NCI-H1930 (cell line): ENCODE results near the gene STMP1.
"Not testable (repeated sequence)": the region's sequence is repeated elsewhere in the genome, so short reads cannot be mapped to it uniquely, and the experiment has no call there.

ENCODE experiments used
- DNase-seq, 2 experiments: peaks; one replicate each; lab custom pipeline; 2025; lab: John Stamatoyannopoulos, UW

The STMP1 gene

GRCh38 chr7:135662373-135663114 lies at the start of gene STMP1:
Gene STMP1, plus strand, starts transcription at chr7:135662514.
- DNase-seq = peak; percentile 95

GRCh38 chr7:135616136-135616535 lies 46.2 kb upstream of the STMP1 start:
- no peak for DNase-seq

GRCh38 chr7:135617781-135618180 lies 44.5 kb upstream of the STMP1 start:
- no peak for DNase-seq

- DNase-seq = no peak
These were observed 43.8 kb upstream of the STMP1 start for GRCh38 chr7:135618510-135618909.

- no peak for DNase-seq
These were observed 41.9 kb upstream of the STMP1 start for GRCh38 chr7:135620447-135620846.

- DNase-seq = peak; percentile 14 to 36
These were observed 41.1 kb upstream of the STMP1 start for GRCh38 chr7:135620980-135621850.

- DNase-seq = no peak
These were observed 28.0 kb upstream of the STMP1 start for GRCh38 chr7:135634191-135634878.

GRCh38 chr7:135639690-135640089 lies 22.6 kb upstream of the STMP1 start:
- DNase-seq = not testable (repeated sequence)

GRCh38 chr7:135644154-135644553 lies 18.2 kb upstream of the STMP1 start:
- DNase-seq = no peak

- DNase-seq = no peak
These were observed 17.6 kb upstream of the STMP1 start for GRCh38 chr7:135644729-135645128.

GRCh38 chr7:135645296-135645904 lies 16.9 kb upstream of the STMP1 start:
- DNase-seq = peak; percentile 19 to 21

GRCh38 chr7:135647755-135648154 lies 14.6 kb upstream of the STMP1 start:
- no peak for DNase-seq

GRCh38 chr7:135648235-135648634 lies 14.1 kb upstream of the STMP1 start:
- DNase-seq = no peak

GRCh38 chr7:135650831-135651573 lies 11.3 kb upstream of the STMP1 start:
- no peak for DNase-seq

- no peak for DNase-seq
These were observed 8.8 kb upstream of the STMP1 start for GRCh38 chr7:135653340-135654080.

- no peak for DNase-seq
These were observed 3.8 kb upstream of the STMP1 start for GRCh38 chr7:135658564-135658963.

GRCh38 chr7:135659159-135659846 lies 3.0 kb upstream of the STMP1 start:
- no peak for DNase-seq

GRCh38 chr7:135661311-135662122 lies 797 bp upstream of the STMP1 start:
- no peak for DNase-seq

GRCh38 chr7:135662123-135662372 lies 266 bp upstream of the STMP1 start:
- DNase-seq = no peak
